ENCODE data around the gene LOC101059915.
A peak's percentile ranks its signal among the peaks of the same experiment; 100 is the strongest.
"Not testable (repeated sequence)": the region's sequence is repeated elsewhere in the genome, so short reads cannot be mapped to it uniquely, and the experiment has no call there.

The LOC101059915 gene

DNA sequence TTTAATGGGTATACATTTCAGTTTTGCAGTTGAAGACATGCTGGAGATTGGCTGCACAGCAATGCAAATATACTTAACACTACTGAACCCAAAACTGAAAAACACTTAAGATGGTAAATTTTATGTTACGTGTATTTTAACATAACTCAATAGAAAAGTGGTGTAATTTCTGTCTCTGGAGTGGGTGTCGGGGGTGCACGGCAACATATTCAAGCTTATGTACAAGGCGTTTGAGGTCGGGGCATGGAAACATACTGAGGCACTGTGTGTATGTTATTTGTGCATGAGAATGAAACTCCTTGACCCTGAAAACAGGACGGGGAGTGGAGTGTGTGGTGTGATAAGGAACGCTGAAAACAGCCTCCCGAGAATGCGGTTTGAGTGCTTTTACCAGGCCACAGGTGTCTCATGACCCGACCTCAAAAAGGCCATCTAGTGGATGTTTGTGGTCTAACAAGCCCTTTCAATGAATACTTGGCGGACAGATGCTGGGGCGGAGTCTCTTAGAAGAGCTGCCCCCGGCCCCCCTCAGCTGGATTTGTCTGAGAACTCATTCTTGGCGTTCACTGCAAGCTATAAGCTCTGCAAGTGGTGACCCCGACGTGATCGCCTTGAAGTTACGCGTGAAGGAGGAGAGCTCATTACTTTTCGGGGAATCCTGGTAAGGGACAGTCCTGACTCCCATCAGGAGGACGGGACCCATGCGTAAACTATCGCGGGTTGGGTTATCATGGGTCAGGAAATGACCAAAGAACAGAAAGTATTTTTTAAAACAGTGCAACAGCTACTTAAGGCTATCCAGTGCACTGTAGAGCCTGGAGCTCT is 29.5 kb downstream of the LOC101059915 start:
- H3K27me3 Mint-ChIP-seq, H3K9me3 Mint-ChIP-seq, H3K4me1 Mint-ChIP-seq, H3K27ac Mint-ChIP-seq, POLR2A ChIA-PET, H3K36me3 Mint-ChIP-seq, H3K4me3 Mint-ChIP-seq, DNase-seq: not testable (repeated sequence)
- ATAC-seq: peak; percentile 41 to 64

DNA sequence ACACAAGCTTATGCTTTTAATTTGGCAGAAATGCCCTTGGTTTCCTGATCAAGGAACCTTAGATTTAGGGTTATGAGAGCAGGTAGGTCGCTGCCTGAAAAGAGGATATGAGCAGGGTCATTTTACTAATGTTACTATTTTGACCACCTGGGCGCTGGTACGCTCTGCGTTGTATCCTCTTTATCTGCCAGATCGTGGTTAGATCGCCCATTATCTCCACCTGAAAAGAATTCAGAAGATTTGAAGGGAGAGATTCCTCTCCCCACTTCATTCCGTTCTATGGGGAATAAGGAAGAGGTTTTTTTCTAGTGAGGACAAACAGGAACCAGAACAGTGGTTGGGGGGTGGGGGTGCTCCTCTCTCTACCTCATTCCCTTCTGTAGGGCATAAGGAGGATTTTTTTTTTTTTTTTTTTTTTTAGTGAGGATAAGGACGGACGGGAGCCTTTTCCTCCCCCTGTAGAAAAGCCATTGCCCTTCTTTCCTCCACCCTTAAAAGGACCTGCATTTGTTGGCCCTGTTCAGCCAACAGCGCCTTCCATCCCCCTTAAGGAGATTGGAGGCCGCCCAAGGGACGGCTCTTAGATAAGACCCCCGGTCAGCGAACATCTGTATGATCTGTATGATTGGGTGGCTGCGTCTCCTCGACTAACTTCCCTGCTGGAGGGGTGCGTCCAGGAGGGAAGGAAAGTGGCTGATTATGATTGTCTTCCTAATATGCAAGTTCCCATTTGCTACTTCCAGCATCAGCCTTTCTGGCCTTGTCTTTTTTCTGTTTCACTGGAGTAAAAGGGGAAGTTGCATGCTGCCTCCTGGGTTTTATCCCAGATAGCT is 30.3 kb downstream of the LOC101059915 start:
- POLR2A ChIA-PET, H3K4me1 Mint-ChIP-seq, H3K9me3 Mint-ChIP-seq, ATAC-seq, H3K36me3 Mint-ChIP-seq, H3K4me3 Mint-ChIP-seq, DNase-seq, H3K27me3 Mint-ChIP-seq, H3K27ac Mint-ChIP-seq: not testable (repeated sequence)

DNA sequence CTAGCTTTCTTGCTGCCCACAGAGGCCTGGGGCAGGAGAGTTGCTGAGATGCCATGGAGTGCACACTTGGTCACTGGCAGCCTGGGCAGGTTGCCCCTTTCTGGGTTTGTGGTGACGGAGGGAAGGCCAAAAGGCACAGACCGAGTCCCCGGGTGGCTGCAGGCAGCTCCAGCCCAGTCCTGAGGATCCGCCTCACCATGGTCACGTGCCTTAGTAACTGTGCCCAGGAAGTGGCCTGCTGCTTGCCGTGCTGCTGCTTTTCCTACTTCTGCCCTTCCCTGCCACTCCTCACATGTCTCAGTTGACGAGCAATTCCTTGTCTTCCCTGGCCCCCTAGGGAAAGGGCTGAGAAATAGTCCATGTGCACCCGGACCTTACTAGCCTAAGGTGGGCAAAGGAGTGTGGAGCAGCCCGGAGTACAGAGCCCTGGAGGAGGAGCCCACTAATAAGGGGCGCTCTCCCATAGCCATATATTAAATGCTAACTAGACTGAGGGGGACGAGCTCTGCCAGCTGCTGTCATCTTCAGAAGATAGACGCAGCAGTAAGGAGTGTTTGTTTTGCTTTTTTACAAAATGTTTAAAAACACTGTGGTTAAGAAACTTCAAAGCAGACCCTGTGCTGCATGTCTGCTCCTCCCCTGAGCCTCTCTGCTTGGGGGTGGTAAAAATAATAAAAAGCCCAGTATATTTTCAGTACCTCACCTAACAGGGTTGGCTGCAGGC is 31.1 kb downstream of the LOC101059915 start:
- peak; percentile 77 to 83 for ATAC-seq
- H3K9me3 Mint-ChIP-seq, H3K27me3 Mint-ChIP-seq, H3K4me3 Mint-ChIP-seq, DNase-seq, H3K36me3 Mint-ChIP-seq, H3K27ac Mint-ChIP-seq, POLR2A ChIA-PET, H3K4me1 Mint-ChIP-seq: not testable (repeated sequence)

DNA sequence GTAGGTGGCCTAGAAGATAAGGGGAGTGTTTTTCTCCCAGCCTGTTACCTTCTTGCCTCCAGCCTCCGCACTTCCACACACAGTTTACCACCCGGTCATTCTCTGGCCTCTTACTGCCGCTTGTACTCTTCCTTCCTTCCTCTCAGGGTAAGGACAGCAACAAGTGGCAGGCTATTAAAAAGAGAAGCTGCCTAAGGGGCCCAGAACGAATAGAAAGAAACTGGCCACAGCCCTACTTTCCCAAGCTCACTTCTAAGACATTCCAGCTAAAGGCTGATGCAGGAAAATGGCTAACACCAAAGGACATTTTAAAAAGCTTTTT is 31.6 kb downstream of the LOC101059915 start:
- H3K27me3 Mint-ChIP-seq, DNase-seq, H3K9me3 Mint-ChIP-seq, H3K36me3 Mint-ChIP-seq, H3K27ac Mint-ChIP-seq, POLR2A ChIA-PET, ATAC-seq, H3K4me1 Mint-ChIP-seq, H3K4me3 Mint-ChIP-seq: not testable (repeated sequence)

DNA sequence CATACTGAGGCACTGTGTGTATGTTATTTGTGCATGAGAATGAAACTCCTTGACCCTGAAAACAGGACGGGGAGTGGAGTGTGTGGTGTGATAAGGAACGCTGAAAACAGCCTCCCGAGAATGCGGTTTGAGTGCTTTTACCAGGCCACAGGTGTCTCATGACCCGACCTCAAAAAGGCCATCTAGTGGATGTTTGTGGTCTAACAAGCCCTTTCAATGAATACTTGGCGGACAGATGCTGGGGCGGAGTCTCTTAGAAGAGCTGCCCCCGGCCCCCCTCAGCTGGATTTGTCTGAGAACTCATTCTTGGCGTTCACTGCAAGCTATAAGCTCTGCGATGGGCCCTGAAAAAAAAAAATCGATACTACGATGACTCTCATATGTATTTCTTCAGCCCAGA is 35.5 kb downstream of the LOC101059915 start:
- H3K27me3 Mint-ChIP-seq, H3K4me3 Mint-ChIP-seq, H3K9me3 Mint-ChIP-seq, H3K27ac Mint-ChIP-seq, POLR2A ChIA-PET, DNase-seq, H3K36me3 Mint-ChIP-seq, H3K4me1 Mint-ChIP-seq: not testable (repeated sequence)
- peak; percentile 45 to 48 for ATAC-seq

DNA sequence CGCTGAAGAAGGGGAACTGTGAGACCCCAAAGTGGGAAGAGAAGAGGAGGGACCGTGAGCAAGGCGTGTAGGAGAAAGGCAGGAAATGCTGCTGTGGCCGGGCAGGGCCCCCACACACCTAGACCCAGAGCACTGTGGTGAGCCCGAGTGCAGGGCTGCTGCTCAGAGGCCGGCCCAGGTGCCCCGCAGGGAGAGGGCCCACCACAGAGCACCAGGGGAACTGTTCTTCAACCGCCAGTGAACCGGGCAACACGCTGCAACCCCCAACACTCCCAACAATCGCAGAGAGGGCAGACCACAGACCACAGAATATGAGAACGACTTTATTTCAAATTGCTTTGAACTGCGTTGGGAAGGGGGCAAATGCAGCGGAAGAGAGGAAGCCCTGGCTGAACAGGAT is 46.7 kb downstream of the LOC101059915 start:
- H3K4me3 Mint-ChIP-seq, H3K36me3 Mint-ChIP-seq, H3K27me3 Mint-ChIP-seq, DNase-seq, POLR2A ChIA-PET, H3K9me3 Mint-ChIP-seq, H3K27ac Mint-ChIP-seq, H3K4me1 Mint-ChIP-seq: not testable (repeated sequence)
- ATAC-seq: peak; percentile 53 to 63

DNA sequence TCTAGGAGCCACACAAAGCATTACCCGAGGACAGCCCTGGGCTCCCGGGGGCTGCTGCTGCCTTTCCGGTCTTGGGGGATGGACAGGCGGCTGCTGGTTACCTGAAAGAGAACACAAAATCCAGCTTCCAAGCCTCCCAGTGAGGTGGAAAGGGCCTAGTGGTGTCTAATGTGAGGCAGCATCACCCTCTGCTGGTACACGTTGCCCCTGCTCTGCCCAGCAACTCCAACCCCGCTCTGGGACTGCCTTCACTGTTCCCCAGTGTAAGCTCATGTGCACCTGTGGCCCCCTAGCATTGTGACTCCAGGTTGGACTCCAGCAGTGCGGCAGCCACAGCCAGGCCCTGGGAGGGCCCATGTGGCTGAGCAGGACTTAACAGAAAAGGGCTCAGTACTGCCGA is 48.2 kb downstream of the LOC101059915 start:
- H3K27me3 Mint-ChIP-seq, H3K4me1 Mint-ChIP-seq, DNase-seq, H3K27ac Mint-ChIP-seq, POLR2A ChIA-PET, H3K36me3 Mint-ChIP-seq, H3K9me3 Mint-ChIP-seq, H3K4me3 Mint-ChIP-seq: not testable (repeated sequence)
- ATAC-seq: peak; percentile 36 to 58

DNA sequence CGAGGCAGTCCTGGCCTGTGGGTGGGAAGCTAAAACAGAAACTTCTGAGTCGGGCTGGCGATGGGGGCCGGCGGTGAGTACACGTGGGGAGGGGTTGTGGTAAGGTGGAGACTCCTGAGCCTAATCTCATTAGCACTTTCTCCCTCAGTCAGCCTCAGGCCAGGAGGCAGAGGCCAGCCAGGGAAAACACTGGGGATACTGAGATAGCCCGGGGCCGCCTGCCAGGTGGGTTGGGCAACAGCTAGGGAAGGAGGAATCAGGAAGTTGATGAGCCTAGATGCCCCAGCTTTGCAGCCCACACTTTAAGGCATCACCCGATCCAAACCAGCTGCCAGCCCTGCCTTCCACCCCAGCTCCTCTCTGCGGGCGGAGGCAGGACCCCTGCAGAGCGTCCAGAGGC is 49.0 kb downstream of the LOC101059915 start:
- DNase-seq, ATAC-seq, H3K36me3 Mint-ChIP-seq, POLR2A ChIA-PET, H3K9me3 Mint-ChIP-seq, H3K27ac Mint-ChIP-seq, H3K4me3 Mint-ChIP-seq, H3K4me1 Mint-ChIP-seq, H3K27me3 Mint-ChIP-seq: not testable (repeated sequence)

DNA sequence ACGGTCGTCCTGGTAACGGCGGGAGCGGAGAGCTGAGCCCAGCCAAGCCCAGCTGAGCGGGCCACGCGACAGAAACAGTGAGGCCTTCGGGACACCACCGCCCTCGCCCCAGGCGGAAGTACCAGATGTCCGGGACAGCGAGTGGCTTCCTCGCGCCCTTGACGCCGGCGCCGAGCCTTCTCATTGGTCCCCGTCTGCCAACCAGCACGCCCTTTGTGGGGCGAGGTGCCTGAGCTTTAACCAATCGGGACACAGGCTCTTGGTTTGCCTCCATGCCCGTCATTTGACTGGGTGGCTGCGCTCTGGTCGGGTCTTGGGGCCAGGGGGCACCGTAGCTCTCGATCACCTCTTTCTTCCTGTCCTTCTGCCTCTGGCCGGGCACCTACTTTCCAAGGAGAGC is 50.8 kb downstream of the LOC101059915 start, which contains the start of gene CXorf49:
TSS of gene CXorf49 (minus strand) at position 101 of the 400 bp plus-strand sequence. CDS start 134 bp downstream, outside the sequence.
- H3K36me3 Mint-ChIP-seq, H3K4me3 Mint-ChIP-seq, H3K27ac Mint-ChIP-seq, H3K4me1 Mint-ChIP-seq, DNase-seq, ATAC-seq, H3K27me3 Mint-ChIP-seq, H3K9me3 Mint-ChIP-seq, POLR2A ChIA-PET: not testable (repeated sequence)

DNA sequence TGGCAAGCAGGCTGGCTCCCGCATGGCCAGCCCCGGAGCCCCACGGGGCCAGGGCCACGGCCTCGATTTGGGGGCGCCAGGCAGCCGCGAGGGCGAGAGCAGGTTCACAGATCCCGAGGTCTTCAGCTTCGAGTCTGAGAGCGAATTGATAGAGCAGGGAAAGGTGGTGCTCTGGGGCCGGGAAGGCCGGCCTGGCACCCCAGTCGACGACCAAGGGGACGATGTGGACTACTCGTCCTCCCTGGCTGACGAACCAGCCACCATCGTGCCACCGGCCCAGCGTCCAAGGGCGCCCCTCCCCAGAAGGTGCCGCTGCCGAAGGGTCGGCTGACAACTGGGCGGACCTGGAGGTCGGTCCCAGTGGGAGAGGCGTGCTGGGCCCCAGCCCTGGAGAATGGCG is 51.8 kb downstream of the LOC101059915 start:
- H3K9me3 Mint-ChIP-seq, ATAC-seq, POLR2A ChIA-PET, H3K4me1 Mint-ChIP-seq, H3K4me3 Mint-ChIP-seq, H3K27ac Mint-ChIP-seq, H3K27me3 Mint-ChIP-seq, H3K36me3 Mint-ChIP-seq: not testable (repeated sequence)
- peak in 1 of 10 donors; percentile 41 for DNase-seq

DNA sequence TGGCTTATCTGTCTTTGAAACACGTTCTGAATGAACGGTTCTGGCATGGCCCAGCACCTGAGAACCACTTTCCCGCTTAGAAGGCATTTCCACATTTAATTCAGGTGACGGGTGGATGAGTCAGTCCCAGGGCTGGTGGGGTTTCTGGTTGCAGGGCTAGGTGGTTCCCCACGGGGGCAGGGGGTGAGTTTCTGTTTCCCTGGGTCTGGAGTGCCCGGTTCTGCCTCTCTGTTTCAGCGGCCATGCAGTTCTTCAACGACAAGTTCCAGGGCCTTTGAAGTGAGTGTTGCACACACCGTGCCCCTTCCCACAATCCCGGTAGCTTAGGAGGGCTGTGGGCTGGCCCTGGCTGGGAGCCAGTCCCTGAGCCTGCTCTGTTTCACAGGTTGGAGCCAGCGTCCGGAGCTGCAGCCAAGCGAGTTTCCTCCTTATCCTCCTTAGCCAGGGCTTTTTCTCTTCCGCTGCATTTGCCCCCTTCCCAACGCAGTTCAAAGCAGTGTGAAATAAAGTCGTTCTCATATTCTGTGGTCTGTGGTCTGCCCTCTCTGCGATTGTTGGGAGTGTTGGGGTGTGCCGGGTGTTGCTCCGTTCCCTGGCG is 53.0 kb downstream of the LOC101059915 start:
- H3K4me3 Mint-ChIP-seq, H3K9me3 Mint-ChIP-seq, ATAC-seq, H3K27me3 Mint-ChIP-seq, H3K36me3 Mint-ChIP-seq, H3K4me1 Mint-ChIP-seq, POLR2A ChIA-PET, H3K27ac Mint-ChIP-seq, DNase-seq: not testable (repeated sequence)
